ENCODE measurements around the gene NEK5. TPM values are rescaled to one million over a fixed set of nuclear protein-coding genes. Genes with fewer than 3 reads are reported as not detected.

NEK5 gene
- polyA plus RNA-seq, 1 experiment: 0.04 TPM

DNA sequence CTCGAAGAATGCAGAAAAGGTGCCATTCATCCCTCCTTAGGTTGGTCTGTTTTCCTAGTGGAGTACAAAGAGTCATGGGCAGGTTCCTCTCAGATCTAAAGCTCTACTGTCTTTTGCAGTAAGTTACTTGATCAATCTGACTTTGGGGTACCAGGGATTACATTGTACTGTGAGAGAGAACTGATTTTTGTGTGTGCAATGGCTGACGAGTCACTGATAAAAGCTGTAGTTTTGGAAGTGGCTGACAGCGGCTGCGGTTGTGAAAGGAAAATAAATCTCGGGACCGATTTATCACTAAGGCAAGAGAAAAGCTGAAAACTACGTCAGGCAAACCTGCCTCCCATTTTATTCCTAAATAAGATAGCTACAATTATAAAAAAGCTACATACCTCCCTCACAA, 77.5 kb downstream of the NEK5 start:
- Histone ChIP-seq H3K27ac (ENCODE audit: low read depth, low read length) (no peak overlapping the region), H3K4me3 (ENCODE audit: low read depth, low read length) (no peak overlapping the region), H3K9me3 (ENCODE audit: control insufficient read depth, insufficient read depth, low read length) (no peaks in the 10 kb centered on the region), H3K27me3 (ENCODE audit: control insufficient read depth, insufficient read depth, low read length) (no peaks in the 10 kb centered on the region)
- TF ChIP-seq, protein P1, sequence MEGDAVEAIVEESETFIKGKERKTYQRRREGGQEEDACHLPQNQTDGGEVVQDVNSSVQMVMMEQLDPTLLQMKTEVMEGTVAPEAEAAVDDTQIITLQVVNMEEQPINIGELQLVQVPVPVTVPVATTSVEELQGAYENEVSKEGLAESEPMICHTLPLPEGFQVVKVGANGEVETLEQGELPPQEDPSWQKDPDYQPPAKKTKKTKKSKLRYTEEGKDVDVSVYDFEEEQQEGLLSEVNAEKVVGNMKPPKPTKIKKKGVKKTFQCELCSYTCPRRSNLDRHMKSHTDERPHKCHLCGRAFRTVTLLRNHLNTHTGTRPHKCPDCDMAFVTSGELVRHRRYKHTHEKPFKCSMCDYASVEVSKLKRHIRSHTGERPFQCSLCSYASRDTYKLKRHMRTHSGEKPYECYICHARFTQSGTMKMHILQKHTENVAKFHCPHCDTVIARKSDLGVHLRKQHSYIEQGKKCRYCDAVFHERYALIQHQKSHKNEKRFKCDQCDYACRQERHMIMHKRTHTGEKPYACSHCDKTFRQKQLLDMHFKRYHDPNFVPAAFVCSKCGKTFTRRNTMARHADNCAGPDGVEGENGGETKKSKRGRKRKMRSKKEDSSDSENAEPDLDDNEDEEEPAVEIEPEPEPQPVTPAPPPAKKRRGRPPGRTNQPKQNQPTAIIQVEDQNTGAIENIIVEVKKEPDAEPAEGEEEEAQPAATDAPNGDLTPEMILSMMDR (IDR thresholded peaks at IDR 0.05; ENCODE audit: low read depth, low read length): no peak
- DNase-seq (ENCODE audit: low read depth, low spot score): no peak
- ChIA-PET CTCF (interaction anchor here (0.6 kb wide), 1 partner anchor 606 kb away, joined by 3 read pairs; no protein-coding TSS in a partner anchor), POLR2A (no interaction called here)

DNA sequence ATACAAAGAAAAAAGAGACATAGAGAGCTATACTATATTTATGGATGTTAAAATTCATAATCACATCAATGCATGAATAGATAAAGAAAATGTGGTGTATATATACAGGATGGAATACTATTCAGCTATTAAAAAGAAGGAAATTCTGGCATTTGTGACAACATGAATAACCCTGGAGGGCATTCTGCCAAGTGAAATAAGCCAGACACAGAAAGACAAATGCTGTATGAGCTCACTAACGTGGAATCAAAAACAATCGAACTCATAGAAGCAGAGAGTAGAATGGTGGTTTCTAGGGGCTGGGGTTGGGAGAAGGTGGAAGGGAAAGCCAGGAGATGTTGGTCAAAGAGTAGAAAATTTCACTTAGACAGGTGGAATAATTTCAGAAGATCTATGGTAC, 80.4 kb downstream of the NEK5 start:
- H3K9me3 ChIP-seq (ENCODE audit: control insufficient read depth, insufficient read depth, low read length): no peaks in the 10 kb centered on the region
- H3K4me3 ChIP-seq (ENCODE audit: low read depth, low read length): no peak overlapping the region
- H3K27me3 ChIP-seq (ENCODE audit: control insufficient read depth, insufficient read depth, low read length): no peaks in the 10 kb centered on the region
- DNase-seq (ENCODE audit: low read depth, low spot score): no peak
- ChIA-PET POLR2A (no interaction called here), CTCF (interaction anchor here (1.7 kb wide), 1 partner anchor 48 kb away, joined by 3 read pairs; no protein-coding TSS in a partner anchor)
- no peak overlapping the region for H3K27ac ChIP-seq (ENCODE audit: low read depth, low read length)
- TF ChIP-seq, protein P1 (IDR thresholded peaks at IDR 0.05; ENCODE audit: low read depth, low read length): no peak

- Histone ChIP-seq H3K4me3 (ENCODE audit: low read depth, low read length) (no peak overlapping the region), H3K27me3 (ENCODE audit: control insufficient read depth, insufficient read depth, low read length) (no peaks in the 10 kb centered on the region), H3K27ac (ENCODE audit: low read depth, low read length) (no peak overlapping the region), H3K9me3 (ENCODE audit: control insufficient read depth, insufficient read depth, low read length) (no peaks in the 10 kb centered on the region)
- ChIA-PET POLR2A (no interaction called here), CTCF (interaction anchor here (0.5 kb wide), 1 partner anchor 68 kb away, joined by 3 read pairs; no protein-coding TSS in a partner anchor)
- no peak for DNase-seq (ENCODE audit: low read depth, low spot score)
- TF ChIP-seq, protein P1 (IDR thresholded peaks at IDR 0.05; ENCODE audit: low read depth, low read length): no peak
Observed at GRCh38 chr13:52047463-52047862, 81.4 kb downstream of the NEK5 start.

DNA sequence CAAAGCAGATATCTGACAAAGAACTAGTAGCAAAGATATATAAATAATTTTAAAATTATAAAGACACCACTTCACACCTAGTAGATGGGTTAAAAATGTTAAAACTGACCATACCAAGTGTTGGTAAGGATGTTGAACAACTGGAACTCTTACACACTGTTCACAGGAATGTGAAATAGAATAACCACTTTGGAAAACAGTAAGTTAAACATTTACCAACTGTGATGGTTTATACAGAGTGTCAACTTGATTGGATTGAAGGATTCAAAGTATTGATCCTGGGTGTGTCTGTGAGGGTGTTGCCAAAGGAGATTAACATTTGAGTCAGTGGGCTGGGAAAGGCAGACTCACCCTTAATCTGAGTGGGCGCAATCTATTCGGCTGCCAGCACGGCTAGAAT, 85.2 kb downstream of the NEK5 start:
- TF ChIP-seq, protein P1 (IDR thresholded peaks at IDR 0.05; ENCODE audit: low read depth, low read length): no peak
- H3K27ac ChIP-seq (ENCODE audit: low read depth, low read length): no peak overlapping the region
- no peak for DNase-seq (ENCODE audit: low read depth, low spot score)
- H3K4me3 ChIP-seq (ENCODE audit: low read depth, low read length): no peak overlapping the region
- POLR2A ChIA-PET: no interaction called here
- CTCF ChIA-PET: no interaction called here
- H3K27me3 ChIP-seq (ENCODE audit: control insufficient read depth, insufficient read depth, low read length): no peaks in the 10 kb centered on the region
- H3K9me3 ChIP-seq (ENCODE audit: control insufficient read depth, insufficient read depth, low read length): no peaks in the 10 kb centered on the region

GRCh38 chr13:52036037-52036436, 92.8 kb downstream of the NEK5 start:
- no peaks in the 10 kb centered on the region for H3K27me3 ChIP-seq (ENCODE audit: control insufficient read depth, insufficient read depth, low read length)
- no peak for DNase-seq (ENCODE audit: low read depth, low spot score)
- H3K9me3 ChIP-seq (ENCODE audit: control insufficient read depth, insufficient read depth, low read length): no peaks in the 10 kb centered on the region
- H3K4me3 ChIP-seq (ENCODE audit: low read depth, low read length): no peak overlapping the region
- no peak overlapping the region for H3K27ac ChIP-seq (ENCODE audit: low read depth, low read length)
- POLR2A ChIA-PET: no interaction called here
- TF ChIP-seq, protein P1 (IDR thresholded peaks at IDR 0.05; ENCODE audit: low read depth, low read length): no peak
- CTCF ChIA-PET: interaction anchor here (0.7 kb wide), 1 partner anchor 167 kb away, joined by 3 read pairs; no protein-coding TSS in a partner anchor
